Smooth muscle cell (in vitro differentiated cells): ENCODE data around the gene AMMECR1. TPM values are rescaled to one million over a fixed set of nuclear protein-coding genes. Genes with fewer than 3 reads are reported as not detected.

Experiments
- DNase-seq: peaks from one replicate; lab custom pipeline; 2025; ENCODE audit not compliant: unreplicated experiment; lab: John Stamatoyannopoulos, UW
- H2AFZ ChIP-seq: fragments of 200-600 bp; sonication (generic); 2 replicates; pipeline ENCODE4 v1.6.0; 2016; ENCODE audit warnings: antibody characterized with exemption, low read depth, mild to moderate bottlenecking
- H3F3A ChIP-seq: fragments of 200-600 bp; sonication (generic); 2 replicates; pipeline ENCODE4 v1.6.0; 2017; ENCODE audit warnings: antibody characterized with exemption, low read depth
- H3K27ac ChIP-seq: fragments of 200-600 bp; sonication (generic); 2 replicates; pipeline ENCODE4 v1.5.1; 2016; ENCODE audit warnings: low read depth, mild to moderate bottlenecking
- H3K27me3 ChIP-seq: fragments of 200-600 bp; sonication (generic); 2 replicates; pipeline ENCODE4 v1.6.1; 2016; ENCODE audit warnings: low read depth, mild to moderate bottlenecking
- H3K36me3 ChIP-seq: fragments of 200-600 bp; sonication (generic); 2 replicates; pipeline ENCODE4 v1.5.1; 2016; ENCODE audit warnings: low read depth
- H3K4me1 ChIP-seq: fragments of 200-600 bp; sonication (generic); 2 replicates; pipeline ENCODE4 v1.5.1; 2016; ENCODE audit warnings: low read depth
- H3K4me2 ChIP-seq: fragments of 200-600 bp; sonication (generic); 2 replicates; pipeline ENCODE4 v1.6.0; 2016; ENCODE audit warnings: mild to moderate bottlenecking
- H3K4me3 ChIP-seq: fragments of 200-600 bp; sonication (generic); 2 replicates; pipeline ENCODE4 v1.5.1; 2016; ENCODE audit warnings: mild to moderate bottlenecking
- H3K79me2 ChIP-seq: fragments of 200-600 bp; sonication (generic); 2 replicates; pipeline ENCODE4 v1.6.0; 2016; ENCODE audit warnings: low read depth, mild to moderate bottlenecking
- H3K9ac ChIP-seq: fragments of 200-600 bp; sonication (generic); 2 replicates; pipeline ENCODE4 v1.6.0; 2016; ENCODE audit warnings: low read depth
- H3K9me3 ChIP-seq: fragments of 200-600 bp; sonication (generic); replicated peaks from 2 replicates; pipeline ENCODE4 v1.5.1; 2016; ENCODE audit warnings: low read depth
- H4K20me1 ChIP-seq: fragments of 200-600 bp; sonication (generic); 2 replicates; pipeline ENCODE4 v1.6.0; 2016; ENCODE audit warnings: low read depth
- WGBS: methylation state at CpG from one replicate; pipeline ENCODE4 v1.1.7; 2016; ENCODE audit warnings: low lambda C conversion rate; 5-methylcytosine and 5-hydroxymethylcytosine counted together
- polyA plus RNA-seq: library from polyadenylated mRNA; unstranded; fragments of >200 nt; fragmentation: Nextera tagmentation; extraction: Ambion mirVana; gene quantifications from 2 replicates; pipeline ENCODE4 v1.2.1, GENCODE V29; 2016
- total RNA-seq: library from RNA; depleted of rRNA; stranded (reverse); fragments of >200 nt; gene quantifications from 2 replicates; pipeline ENCODE4 v1.2.3, GENCODE V29; 2014
- TF ChIP-seq, protein P1 (sequence below): fragments of 200-600 bp; sonication (generic); IDR thresholded peaks from 2 replicates; pipeline ENCODE4 v1.5.1; 2017; ENCODE audit warnings: borderline replicate concordance, mild to moderate bottlenecking, antibody characterized with exemption; ENCODE audit not compliant: insufficient read depth, poor library complexity, severe bottlenecking

The AMMECR1 gene
- total and polyA plus RNA-seq, 2 experiments from 2014 or later, result 5.5 to 19.6 TPM

DNA sequence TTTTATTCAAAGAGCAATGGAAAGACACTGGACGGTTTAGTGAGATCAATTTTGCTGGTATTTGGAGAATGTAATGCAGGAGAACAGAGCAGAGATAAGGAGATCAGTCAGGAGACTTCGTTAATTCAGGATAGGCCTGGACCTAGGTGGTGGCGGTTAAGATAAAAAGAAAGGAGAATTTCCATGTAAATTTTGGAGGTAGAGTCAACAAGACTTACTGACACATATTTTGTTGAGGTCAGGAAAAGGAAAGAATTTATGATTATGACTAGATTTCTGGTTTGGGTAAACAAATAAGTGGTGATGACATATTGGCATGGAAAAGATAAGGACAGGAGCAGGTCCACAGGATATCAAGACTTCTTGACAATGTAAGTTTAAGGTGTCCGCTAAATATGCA lies 8.8 kb upstream of the AMMECR1 start:
- Histone ChIP-seq H3K4me2 (no peak overlapping the region), H2AFZ (no peak overlapping the region), H3K4me3 (no peak overlapping the region), H4K20me1 (no peaks in the 10 kb centered on the region), H3F3A (no peaks in the 10 kb centered on the region), H3K79me2 (no peaks in the 10 kb centered on the region), H3K27me3 (no peaks in the 10 kb centered on the region), H3K36me3 (no peaks in the 10 kb centered on the region), H3K27ac (no peak overlapping the region), H3K9me3 (peaks cover 6% of the 10 kb centered on the region), H3K9ac (no peak overlapping the region), H3K4me1 (no peaks in the 10 kb centered on the region)
- WGBS, result 75% methylated on average over 4 of the region's 4 CpGs
- TF ChIP-seq, protein P1, sequence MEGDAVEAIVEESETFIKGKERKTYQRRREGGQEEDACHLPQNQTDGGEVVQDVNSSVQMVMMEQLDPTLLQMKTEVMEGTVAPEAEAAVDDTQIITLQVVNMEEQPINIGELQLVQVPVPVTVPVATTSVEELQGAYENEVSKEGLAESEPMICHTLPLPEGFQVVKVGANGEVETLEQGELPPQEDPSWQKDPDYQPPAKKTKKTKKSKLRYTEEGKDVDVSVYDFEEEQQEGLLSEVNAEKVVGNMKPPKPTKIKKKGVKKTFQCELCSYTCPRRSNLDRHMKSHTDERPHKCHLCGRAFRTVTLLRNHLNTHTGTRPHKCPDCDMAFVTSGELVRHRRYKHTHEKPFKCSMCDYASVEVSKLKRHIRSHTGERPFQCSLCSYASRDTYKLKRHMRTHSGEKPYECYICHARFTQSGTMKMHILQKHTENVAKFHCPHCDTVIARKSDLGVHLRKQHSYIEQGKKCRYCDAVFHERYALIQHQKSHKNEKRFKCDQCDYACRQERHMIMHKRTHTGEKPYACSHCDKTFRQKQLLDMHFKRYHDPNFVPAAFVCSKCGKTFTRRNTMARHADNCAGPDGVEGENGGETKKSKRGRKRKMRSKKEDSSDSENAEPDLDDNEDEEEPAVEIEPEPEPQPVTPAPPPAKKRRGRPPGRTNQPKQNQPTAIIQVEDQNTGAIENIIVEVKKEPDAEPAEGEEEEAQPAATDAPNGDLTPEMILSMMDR, result no peak
- DNase-seq, result no peak

DNA sequence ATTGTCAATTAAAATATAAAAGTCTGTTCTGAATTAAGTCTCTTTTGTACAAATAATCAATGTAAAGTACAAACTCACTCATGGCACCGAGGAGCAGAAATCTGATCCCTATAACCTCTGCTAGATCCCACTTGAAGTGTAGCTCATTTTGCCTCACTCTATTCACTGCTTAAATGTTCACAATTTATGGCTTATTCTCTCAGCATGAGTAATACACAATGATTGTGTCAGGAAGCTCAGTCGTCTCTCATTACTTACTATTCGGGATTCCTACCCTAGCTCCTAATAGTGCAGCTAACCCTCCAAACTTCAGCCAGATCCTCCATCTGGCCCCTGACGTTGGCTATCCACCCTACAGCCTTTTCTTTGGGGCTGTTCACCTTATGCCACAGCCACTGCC lies 4.7 kb upstream of the AMMECR1 start:
- no peak overlapping the region for H3K27ac ChIP-seq
- WGBS, result 47% methylated on average over 4 of the region's 4 CpGs
- no peaks in the 10 kb centered on the region for H3K79me2 ChIP-seq
- H3K9me3 ChIP-seq, result peaks cover 6% of the 10 kb centered on the region
- H3K4me1 ChIP-seq, result no peaks in the 10 kb centered on the region
- no peak overlapping the region for H3K9ac ChIP-seq
- no peak overlapping the region for H3K4me2 ChIP-seq
- no peaks in the 10 kb centered on the region for H4K20me1 ChIP-seq
- H2AFZ ChIP-seq, result no peak overlapping the region
- no peaks in the 10 kb centered on the region for H3K27me3 ChIP-seq
- no peak overlapping the region for H3K4me3 ChIP-seq
- TF ChIP-seq, protein P1, result no peak
- no peaks in the 10 kb centered on the region for H3F3A ChIP-seq
- no peak for DNase-seq
- no peaks in the 10 kb centered on the region for H3K36me3 ChIP-seq

DNA sequence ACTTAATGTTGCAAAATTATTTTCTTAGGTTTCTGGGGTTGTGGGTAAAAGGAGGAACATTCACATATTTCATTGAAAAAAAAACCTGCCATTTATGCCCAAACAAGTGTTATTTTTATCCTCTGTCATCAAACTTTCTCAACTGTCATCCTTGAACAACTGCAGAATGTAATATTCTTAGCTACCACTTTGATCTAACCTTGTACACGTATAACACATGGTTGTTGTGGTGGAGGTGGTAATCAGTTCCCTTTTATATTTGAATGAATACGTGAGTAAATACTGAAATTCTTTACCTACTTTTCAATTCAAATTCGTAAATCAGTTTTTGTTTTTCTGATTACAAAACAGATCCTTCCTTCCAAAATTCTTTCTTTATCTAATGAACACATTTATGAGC lies 3.8 kb upstream of the AMMECR1 start:
- H2AFZ ChIP-seq, result no peak overlapping the region
- H3K4me1 ChIP-seq, result peaks cover under 1% of the 10 kb centered on the region
- no peak for DNase-seq
- TF ChIP-seq, protein P1, result no peak
- H3K4me3 ChIP-seq, result no peak overlapping the region
- H3K4me2 ChIP-seq, result no peak overlapping the region
- no peaks in the 10 kb centered on the region for H3F3A ChIP-seq
- H3K9ac ChIP-seq, result no peak overlapping the region
- H3K79me2 ChIP-seq, result no peaks in the 10 kb centered on the region
- no peak overlapping the region for H3K27ac ChIP-seq
- H3K36me3 ChIP-seq, result no peaks in the 10 kb centered on the region
- peaks cover 6% of the 10 kb centered on the region for H3K9me3 ChIP-seq
- H3K27me3 ChIP-seq, result no peaks in the 10 kb centered on the region
- H4K20me1 ChIP-seq, result no peaks in the 10 kb centered on the region
- 70% methylated on average over 3 of the region's 3 CpGs for WGBS

DNA sequence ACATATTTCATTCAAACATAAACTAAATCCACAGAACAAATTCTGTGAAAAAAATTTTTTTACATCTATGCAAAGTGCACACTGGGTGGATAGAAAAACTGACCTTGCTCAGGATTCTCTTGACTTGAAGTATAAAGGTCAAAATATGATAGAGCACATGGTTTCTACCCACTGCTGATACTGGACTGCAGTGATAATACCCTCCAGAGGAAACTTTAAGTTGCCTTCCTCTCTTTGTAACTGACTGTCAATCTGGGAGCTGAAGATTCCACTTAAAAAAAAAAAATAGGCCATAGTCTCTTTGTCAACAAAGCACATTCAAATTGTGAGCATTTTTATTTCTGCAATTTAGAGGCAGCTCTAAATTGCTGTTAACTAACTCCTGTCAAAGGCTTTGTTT lies 3.2 kb upstream of the AMMECR1 start:
- Histone ChIP-seq H3K36me3 (no peaks in the 10 kb centered on the region), H3K4me3 (no peak overlapping the region), H3K27me3 (no peaks in the 10 kb centered on the region), H3K27ac (no peak overlapping the region), H2AFZ (no peak overlapping the region), H4K20me1 (peaks cover 4% of the 10 kb centered on the region), H3K9ac (no peak overlapping the region), H3F3A (no peaks in the 10 kb centered on the region), H3K9me3 (peaks cover 5% of the 10 kb centered on the region), H3K4me2 (no peak overlapping the region), H3K79me2 (peaks cover 4% of the 10 kb centered on the region), H3K4me1 (peaks cover 6% of the 10 kb centered on the region)
- DNase-seq, result no peak
- TF ChIP-seq, protein P1, result no peak
